Liver (tissue), 9 donors: Measurements from ENCODE around the gene BPIFB4. TPM values are rescaled to one million over a fixed set of nuclear protein-coding genes. Genes with fewer than 3 reads are reported as not detected.

Experiments
- DNase-seq: peaks from one replicate; pipeline ENCODE4 v3.0.0-alpha.2; 2017; ENCODE audit warnings: low spot score
- H3K27ac ChIP-seq, 2 donors: one replicate each; pipeline ENCODE4 v1.7.0; 2013; ENCODE audit warnings: inconsistent platforms in 2 of 2, low read length in 2 of 2, control low read depth in 1 of 2, low read depth in 1 of 2, mild to moderate bottlenecking in 1 of 2
- H3K27me3 ChIP-seq, 4 donors: one replicate each; pipeline versions ENCODE4 v1.6.1 to v1.7.0; 2013; ENCODE audit warnings: low read length in 3 of 4, inconsistent platforms in 1 of 4, mild to moderate bottlenecking in 1 of 4, moderate library complexity in 1 of 4; ENCODE audit not compliant: control insufficient read depth in 4 of 4, insufficient read depth in 4 of 4
- H3K36me3 ChIP-seq, 4 donors: one replicate each; pipeline versions ENCODE4 v1.6.1 to v1.7.0; 2013; ENCODE audit warnings: low read length in 3 of 4, mild to moderate bottlenecking in 3 of 4, low read depth in 1 of 4, moderate library complexity in 1 of 4; ENCODE audit not compliant: control insufficient read depth in 4 of 4, insufficient read depth in 3 of 4
- H3K4me1 ChIP-seq, 4 donors: one replicate each; pipeline versions ENCODE4 v1.6.1 to v1.7.0; 2013; ENCODE audit warnings: low read length in 3 of 4, mild to moderate bottlenecking in 3 of 4, moderate library complexity in 1 of 4; ENCODE audit not compliant: control insufficient read depth in 4 of 4, insufficient read depth in 4 of 4
- H3K4me3 ChIP-seq, 3 donors: one replicate each; pipeline versions ENCODE4 v1.6.1 to v1.7.0; 2013; ENCODE audit warnings: low read length in 3 of 3, control low read depth in 1 of 3, low read depth in 1 of 3, mild to moderate bottlenecking in 1 of 3
- H3K9ac ChIP-seq, 2 donors: one replicate each; pipeline ENCODE4 v1.7.0; 2013; ENCODE audit warnings: low read length in 2 of 2, mild to moderate bottlenecking in 2 of 2, moderate library complexity in 2 of 2, control low read depth in 1 of 2, low read depth in 1 of 2
- H3K9me3 ChIP-seq, 4 donors: one replicate each; pipeline versions ENCODE4 v1.6.1 to v1.7.0; 2013; ENCODE audit warnings: low read length in 3 of 4; ENCODE audit not compliant: control insufficient read depth in 4 of 4
- FOXA1 ChIP-seq: IDR thresholded peaks from 2 replicates; pipeline ENCODE4 v1.6.1; 2016; ENCODE audit warnings: antibody characterized with exemption
- FOXA2 ChIP-seq: IDR thresholded peaks from 2 replicates; pipeline ENCODE4 v1.6.1; 2016; ENCODE audit warnings: antibody characterized with exemption
- GABPA ChIP-seq, 2 donors: IDR thresholded peaks in 1 of 2; conservative IDR thresholded peaks in 1 of 2; 2 replicates each; pipeline ENCODE4 v1.6.1; 2016; ENCODE audit warnings: antibody characterized with exemption in 2 of 2, mild to moderate bottlenecking in 1 of 2, moderate library complexity in 1 of 2
- HNF4A ChIP-seq, 2 donors: conservative IDR thresholded peaks; 2 replicates each; pipeline ENCODE4 v1.6.1; 2016; ENCODE audit warnings: antibody characterized with exemption in 2 of 2, mild to moderate bottlenecking in 2 of 2
- HNF4G ChIP-seq: IDR thresholded peaks from 2 replicates; pipeline ENCODE4 v1.6.1; 2016; ENCODE audit warnings: antibody characterized with exemption
- JUND ChIP-seq, 2 donors: IDR thresholded peaks; 2 replicates each; pipeline ENCODE4 v1.6.1; 2016; ENCODE audit warnings: antibody characterized with exemption in 2 of 2
- NR2F2 ChIP-seq: IDR thresholded peaks from 2 replicates; pipeline ENCODE4 v1.6.1; 2016; ENCODE audit warnings: antibody characterized with exemption
- RAD21 ChIP-seq, 2 donors: IDR thresholded peaks; 2 replicates each; pipeline ENCODE4 v1.6.1; 2016; ENCODE audit warnings: antibody characterized with exemption in 2 of 2, mild to moderate bottlenecking in 2 of 2
- SP1 ChIP-seq: IDR thresholded peaks from 2 replicates; pipeline ENCODE4 v1.6.1; 2018; ENCODE audit warnings: antibody characterized with exemption, mild to moderate bottlenecking
- TAF1 ChIP-seq: conservative IDR thresholded peaks from 2 replicates; pipeline ENCODE4 v1.6.1; 2016; ENCODE audit warnings: antibody characterized with exemption, mild to moderate bottlenecking
- YY1 ChIP-seq: IDR thresholded peaks from 2 replicates; pipeline ENCODE4 v1.6.1; 2016; ENCODE audit warnings: antibody characterized with exemption, mild to moderate bottlenecking
- ZBTB33 ChIP-seq: IDR thresholded peaks from 2 replicates; pipeline ENCODE4 v1.6.1; 2016; ENCODE audit warnings: antibody characterized with exemption
- WGBS: extraction: QIAGEN DNeasy Blood & Tissue Kit; methylation state at CpG from one replicate; pipeline ENCODE4 v1.1.7; 2013; 5-methylcytosine and 5-hydroxymethylcytosine counted together
- polyA plus RNA-seq, 2 donors: library from polyadenylated mRNA; stranded (reverse) in 1 of 2; unstranded in 1 of 2; fragments of 200-250 nt in 1 of 2; fragments of >200 nt in 1 of 2; fragmentation: Nextera tagmentation in 1 of 2; extraction: Ambion mirVana in 1 of 2; gene quantifications; one replicate each; pipeline versions ENCODE4 v1.2.1 to v1.2.3, GENCODE V29; 2013 to 2015
- total RNA-seq, 2 donors: library from RNA; depleted of rRNA; stranded (reverse); fragments of >200 nt; gene quantifications; one replicate each; pipeline ENCODE4 v1.2.3, GENCODE V29; 2014
- TF ChIP-seq, protein P1 (sequence below): IDR thresholded peaks from 2 replicates; pipeline ENCODE4 v1.6.1; 2016; ENCODE audit warnings: antibody characterized with exemption
- TF ChIP-seq, protein P2 (sequence below): IDR thresholded peaks from 2 replicates; pipeline ENCODE4 v1.6.1; 2016; ENCODE audit warnings: antibody characterized with exemption
- TF ChIP-seq, protein P3 (sequence below): IDR thresholded peaks from 2 replicates; pipeline ENCODE4 v1.6.1; 2016; ENCODE audit warnings: antibody characterized with exemption, mild to moderate bottlenecking
- TF ChIP-seq, protein P4 (sequence below): fragments of 150-350 bp; IDR thresholded peaks from 2 replicates; pipeline ENCODE4 v1.5.1; 2017; ENCODE audit warnings: improper control_type of control experiment, low read depth, low read length; ENCODE audit not compliant: missing input control
- donor health status: healthy.
- donor health status: healthy.
- donor health status: healthy.
- donor health status: healthy.
- donor health status: healthy.

Gene BPIFB4
- total and polyA plus RNA-seq, 4 donors = 0.16 TPM; not detected in 3

GRCh38 chr20:33103556-33103955, 24.1 kb downstream of the BPIFB4 start:
- Histone ChIP-seq H3K9me3 (no peaks in the 10 kb centered on the region), H3K27me3 (no peaks in the 10 kb centered on the region), H3K27ac (no peak overlapping the region), H3K4me1 (peaks cover 0 to 3% (median 0%) of the 10 kb centered on the region in 4 donors), H3K9ac (no peak overlapping the region), H3K4me3 (no peak overlapping the region), H3K36me3 (no peaks in the 10 kb centered on the region)
- no peak for DNase-seq
- 94% methylated on average over 3 of the region's 3 CpGs for WGBS
- TF ChIP-seq GABPA (IDR thresholded peaks at IDR 0.05 in 1 of 2, conservative IDR thresholded peaks at IDR 0.05 in 1 of 2) = no peak
- TF ChIP-seq, protein P1, sequence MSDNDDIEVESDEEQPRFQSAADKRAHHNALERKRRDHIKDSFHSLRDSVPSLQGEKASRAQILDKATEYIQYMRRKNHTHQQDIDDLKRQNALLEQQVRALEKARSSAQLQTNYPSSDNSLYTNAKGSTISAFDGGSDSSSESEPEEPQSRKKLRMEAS = no peak
- TF ChIP-seq HNF4G = no peak
- TF ChIP-seq SP1 = no peak
- TF ChIP-seq FOXA2 = no peak
- TF ChIP-seq TAF1 = no peak
- no peak for TF ChIP-seq FOXA1
- TF ChIP-seq, protein P2, sequence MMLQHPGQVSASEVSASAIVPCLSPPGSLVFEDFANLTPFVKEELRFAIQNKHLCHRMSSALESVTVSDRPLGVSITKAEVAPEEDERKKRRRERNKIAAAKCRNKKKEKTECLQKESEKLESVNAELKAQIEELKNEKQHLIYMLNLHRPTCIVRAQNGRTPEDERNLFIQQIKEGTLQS = no peak
- TF ChIP-seq, protein P3, sequence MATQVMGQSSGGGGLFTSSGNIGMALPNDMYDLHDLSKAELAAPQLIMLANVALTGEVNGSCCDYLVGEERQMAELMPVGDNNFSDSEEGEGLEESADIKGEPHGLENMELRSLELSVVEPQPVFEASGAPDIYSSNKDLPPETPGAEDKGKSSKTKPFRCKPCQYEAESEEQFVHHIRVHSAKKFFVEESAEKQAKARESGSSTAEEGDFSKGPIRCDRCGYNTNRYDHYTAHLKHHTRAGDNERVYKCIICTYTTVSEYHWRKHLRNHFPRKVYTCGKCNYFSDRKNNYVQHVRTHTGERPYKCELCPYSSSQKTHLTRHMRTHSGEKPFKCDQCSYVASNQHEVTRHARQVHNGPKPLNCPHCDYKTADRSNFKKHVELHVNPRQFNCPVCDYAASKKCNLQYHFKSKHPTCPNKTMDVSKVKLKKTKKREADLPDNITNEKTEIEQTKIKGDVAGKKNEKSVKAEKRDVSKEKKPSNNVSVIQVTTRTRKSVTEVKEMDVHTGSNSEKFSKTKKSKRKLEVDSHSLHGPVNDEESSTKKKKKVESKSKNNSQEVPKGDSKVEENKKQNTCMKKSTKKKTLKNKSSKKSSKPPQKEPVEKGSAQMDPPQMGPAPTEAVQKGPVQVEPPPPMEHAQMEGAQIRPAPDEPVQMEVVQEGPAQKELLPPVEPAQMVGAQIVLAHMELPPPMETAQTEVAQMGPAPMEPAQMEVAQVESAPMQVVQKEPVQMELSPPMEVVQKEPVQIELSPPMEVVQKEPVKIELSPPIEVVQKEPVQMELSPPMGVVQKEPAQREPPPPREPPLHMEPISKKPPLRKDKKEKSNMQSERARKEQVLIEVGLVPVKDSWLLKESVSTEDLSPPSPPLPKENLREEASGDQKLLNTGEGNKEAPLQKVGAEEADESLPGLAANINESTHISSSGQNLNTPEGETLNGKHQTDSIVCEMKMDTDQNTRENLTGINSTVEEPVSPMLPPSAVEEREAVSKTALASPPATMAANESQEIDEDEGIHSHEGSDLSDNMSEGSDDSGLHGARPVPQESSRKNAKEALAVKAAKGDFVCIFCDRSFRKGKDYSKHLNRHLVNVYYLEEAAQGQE = no peak
- TF ChIP-seq HNF4A (conservative IDR thresholded peaks at IDR 0.05) = no peak

DNA sequence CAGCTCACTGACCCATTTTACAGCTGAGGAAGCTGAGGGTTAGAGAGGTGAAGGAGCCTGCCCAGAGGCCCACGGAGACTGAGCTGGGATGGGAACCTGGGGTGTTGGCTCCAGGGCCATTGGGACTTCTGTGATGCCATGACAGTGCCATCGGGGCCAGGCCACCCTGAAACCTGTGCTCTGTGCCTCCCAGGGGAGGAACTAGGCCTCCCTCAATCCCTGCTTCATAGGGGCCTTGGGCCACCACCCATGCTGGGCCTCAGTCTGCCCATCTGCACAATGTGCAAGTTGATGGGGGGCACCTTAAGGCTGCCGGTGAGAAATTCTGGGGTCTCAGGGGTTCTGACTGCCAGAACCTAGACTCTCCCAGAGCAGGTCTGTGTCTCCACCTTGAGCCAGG, 24.9 kb downstream of the BPIFB4 start:
- no peak overlapping the region for H3K4me3 ChIP-seq
- no peaks in the 10 kb centered on the region for H3K9me3 ChIP-seq
- H3K27ac ChIP-seq = no peak overlapping the region
- DNase-seq = no peak
- H3K4me1 ChIP-seq = peaks cover 0 to 3% (median 0%) of the 10 kb centered on the region in 4 donors
- no peak for TF ChIP-seq HNF4A (conservative IDR thresholded peaks at IDR 0.05)
- TF ChIP-seq, protein P4, sequence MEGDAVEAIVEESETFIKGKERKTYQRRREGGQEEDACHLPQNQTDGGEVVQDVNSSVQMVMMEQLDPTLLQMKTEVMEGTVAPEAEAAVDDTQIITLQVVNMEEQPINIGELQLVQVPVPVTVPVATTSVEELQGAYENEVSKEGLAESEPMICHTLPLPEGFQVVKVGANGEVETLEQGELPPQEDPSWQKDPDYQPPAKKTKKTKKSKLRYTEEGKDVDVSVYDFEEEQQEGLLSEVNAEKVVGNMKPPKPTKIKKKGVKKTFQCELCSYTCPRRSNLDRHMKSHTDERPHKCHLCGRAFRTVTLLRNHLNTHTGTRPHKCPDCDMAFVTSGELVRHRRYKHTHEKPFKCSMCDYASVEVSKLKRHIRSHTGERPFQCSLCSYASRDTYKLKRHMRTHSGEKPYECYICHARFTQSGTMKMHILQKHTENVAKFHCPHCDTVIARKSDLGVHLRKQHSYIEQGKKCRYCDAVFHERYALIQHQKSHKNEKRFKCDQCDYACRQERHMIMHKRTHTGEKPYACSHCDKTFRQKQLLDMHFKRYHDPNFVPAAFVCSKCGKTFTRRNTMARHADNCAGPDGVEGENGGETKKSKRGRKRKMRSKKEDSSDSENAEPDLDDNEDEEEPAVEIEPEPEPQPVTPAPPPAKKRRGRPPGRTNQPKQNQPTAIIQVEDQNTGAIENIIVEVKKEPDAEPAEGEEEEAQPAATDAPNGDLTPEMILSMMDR = no peak
- TF ChIP-seq, protein P3 = no peak
- no peak for TF ChIP-seq YY1
- no peak for TF ChIP-seq NR2F2
- TF ChIP-seq JUND (IDR thresholded peaks at IDR 0.05) = no peak
- TF ChIP-seq ZBTB33 = no peak
- TF ChIP-seq FOXA1 = no peak
- TF ChIP-seq SP1 = no peak
- TF ChIP-seq, protein P2 = no peak
- TF ChIP-seq RAD21 (IDR thresholded peaks at IDR 0.05) = no peak
- H3K36me3 ChIP-seq = no peaks in the 10 kb centered on the region
- no peaks in the 10 kb centered on the region for H3K27me3 ChIP-seq
- no peak overlapping the region for H3K9ac ChIP-seq
- WGBS = 86% methylated on average over 3 of the region's 3 CpGs
